Astrocyte of the hippocampus (primary cell): Measurements from ENCODE around the gene ACP4.

Source experiments
- DNase-seq: peaks from one replicate; pipeline ENCODE4 v3.0.0; 2011; ENCODE audit warnings: low read depth, low spot score

ACP4 gene

GRCh38 chr19:50822661-50823208 is 32.5 kb downstream of the ACP4 start:
- DNase-seq = no peak

DNA sequence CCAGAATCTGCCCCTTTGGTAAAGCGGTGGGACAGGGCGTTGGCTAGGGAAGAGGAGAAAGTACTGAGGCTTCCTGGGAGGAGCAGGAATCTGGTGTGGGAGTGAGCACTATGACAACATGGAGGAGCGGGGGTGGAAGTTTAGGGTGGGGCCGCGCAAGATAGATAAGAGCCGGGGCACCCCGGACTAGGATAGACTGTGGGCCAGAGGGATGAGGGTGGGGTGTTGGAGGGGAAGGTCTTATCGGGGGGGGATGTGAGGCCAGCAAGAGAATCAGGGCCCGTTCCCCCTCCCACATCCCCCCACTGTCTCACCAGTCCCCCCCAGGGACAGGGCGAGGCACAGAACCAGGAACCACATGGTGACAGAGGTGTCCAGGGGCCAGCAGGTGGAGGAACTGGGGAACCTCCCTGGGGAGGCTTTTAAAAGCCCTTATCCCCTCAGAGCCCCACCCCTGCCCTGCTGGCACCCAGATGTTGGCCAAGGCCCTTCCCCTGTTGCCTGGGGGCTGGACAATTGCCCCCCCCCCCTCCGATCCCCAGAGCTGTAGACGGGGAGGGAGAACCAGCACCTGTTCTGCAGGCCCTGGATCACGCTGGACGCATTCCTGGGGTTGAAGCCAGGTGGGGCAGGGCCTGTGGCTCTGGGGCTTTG is 33.3 kb downstream of the ACP4 start, which contains the start of gene KLK1:
TSS of gene KLK1 (minus strand) at position 399 of the 654 bp plus-strand sequence. CDS start at position 360, 39 bp downstream.
- no peak for DNase-seq

GRCh38 chr19:50826492-50827240 is 36.5 kb downstream of the ACP4 start:
- DNase-seq = no peak

DNA sequence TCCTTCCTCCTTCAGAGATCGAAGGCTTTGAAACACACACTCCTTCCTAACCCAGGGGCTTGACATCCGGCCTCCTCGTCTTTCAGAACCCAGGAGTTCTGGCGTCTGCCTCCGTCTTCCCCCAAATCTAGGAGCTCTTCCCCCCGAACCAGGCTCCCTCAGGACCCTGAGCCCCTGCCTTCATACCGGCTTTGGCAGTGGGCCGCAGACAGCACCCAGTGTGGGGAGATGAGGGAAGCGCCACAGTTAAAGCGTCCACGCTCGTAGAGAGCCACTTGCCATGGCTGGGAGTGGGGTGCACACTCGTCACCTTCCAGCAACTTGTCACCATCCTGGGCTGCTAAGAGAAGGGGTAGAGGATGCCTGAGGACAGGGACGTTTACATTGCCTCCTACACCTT is 37.3 kb downstream of the ACP4 start:
- no peak for DNase-seq

- DNase-seq = no peak
Observed at GRCh38 chr19:50829801-50830200, 39.6 kb downstream of the ACP4 start.

DNA sequence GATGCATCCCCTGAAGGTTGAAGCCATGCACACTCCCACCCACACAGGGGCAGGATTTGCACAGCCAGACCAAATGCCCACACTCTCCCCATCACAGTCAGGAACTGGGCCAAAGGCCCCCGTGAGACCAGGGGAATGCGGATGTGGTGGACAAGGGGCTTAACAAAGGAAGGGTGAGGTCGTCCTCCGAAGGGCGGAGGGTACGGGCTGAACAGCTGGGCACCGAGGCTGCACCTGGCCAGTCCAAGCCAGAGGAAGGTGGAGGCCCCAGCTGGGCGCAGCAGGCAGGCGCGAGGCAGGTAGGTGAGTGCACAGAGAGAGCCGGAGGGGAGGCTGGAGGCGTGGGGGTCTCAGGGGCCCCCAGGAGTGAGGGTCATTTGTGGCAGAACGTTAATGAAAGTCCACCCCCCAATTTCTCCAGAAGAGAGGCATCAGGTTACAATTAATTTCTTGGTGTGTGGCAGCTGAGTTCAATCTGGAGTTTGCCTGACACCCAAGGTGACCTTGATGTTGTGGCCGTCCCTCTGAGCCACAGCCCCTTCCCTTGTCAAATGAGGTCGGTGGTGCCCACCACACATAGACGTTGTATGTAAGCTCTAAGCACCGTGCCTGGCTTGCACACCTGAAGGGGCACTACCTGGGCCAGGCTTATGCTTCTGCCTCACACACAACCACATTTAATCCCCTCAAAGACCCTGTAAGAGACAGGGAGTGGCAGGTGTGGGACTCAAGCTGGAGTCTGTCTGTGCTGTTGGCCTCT is 40.2 kb downstream of the ACP4 start:
- no peak for DNase-seq

GRCh38 chr19:50831026-50831396 is 40.8 kb downstream of the ACP4 start:
- DNase-seq = no peak

DNA sequence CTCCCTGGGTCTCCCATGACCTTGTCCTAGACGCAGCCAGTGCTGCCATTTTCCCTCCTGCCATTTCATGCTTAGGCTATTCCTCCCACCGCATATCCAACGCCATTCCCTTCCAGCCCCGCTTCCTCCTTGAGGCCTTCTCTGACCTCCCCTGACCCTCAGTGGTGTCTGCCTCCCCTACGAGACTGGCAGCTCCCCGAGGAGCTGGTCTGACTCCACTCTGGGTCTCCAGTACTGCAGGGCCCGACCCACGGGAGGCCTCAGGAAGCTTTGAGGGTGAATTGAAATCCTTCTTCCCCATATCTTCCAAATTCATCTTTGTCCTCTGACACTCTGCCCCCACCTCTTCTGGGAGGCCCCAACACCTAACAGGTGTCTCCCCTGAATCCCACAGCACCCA is 42.5 kb downstream of the ACP4 start:
- no peak for DNase-seq

DNA sequence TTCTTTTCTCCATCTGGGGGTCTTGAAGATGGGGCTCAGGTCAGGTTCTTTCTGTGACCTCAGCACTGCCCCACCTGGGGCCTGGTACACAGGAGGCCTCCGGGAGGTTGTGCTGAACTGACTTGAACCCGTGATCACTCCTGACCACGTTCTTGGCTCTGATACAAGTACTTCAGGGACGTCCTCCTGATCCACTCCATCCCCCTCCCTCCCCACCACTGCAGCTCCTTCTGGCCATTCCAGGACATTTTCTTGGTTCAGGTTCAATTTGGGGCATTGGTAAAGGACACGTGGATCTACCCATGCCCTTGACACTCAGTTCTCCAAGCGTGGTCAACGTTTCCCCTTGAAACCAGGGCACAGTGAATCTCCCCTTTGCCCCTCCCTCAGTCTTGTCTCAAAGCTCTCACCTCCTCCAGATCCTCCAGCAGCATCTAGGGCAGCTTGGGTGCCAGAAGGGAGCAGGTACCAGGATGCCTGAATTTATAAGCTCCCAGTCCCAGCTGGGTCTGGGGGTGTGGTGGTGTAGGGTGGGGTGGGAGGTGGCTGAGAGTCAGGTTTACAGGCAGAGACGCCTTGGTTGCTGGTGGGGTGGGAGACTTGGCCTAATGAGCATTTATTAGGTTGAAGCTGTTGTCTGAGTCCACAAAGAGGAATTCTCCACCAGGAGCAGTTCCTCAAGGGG is 43.0 kb downstream of the ACP4 start, which contains the start of gene KLK15:
TSS of gene KLK15 (minus strand) at position 458 of the 685 bp plus-strand sequence. CDS start 2,082 bp downstream, outside the sequence.
- DNase-seq = no peak

DNA sequence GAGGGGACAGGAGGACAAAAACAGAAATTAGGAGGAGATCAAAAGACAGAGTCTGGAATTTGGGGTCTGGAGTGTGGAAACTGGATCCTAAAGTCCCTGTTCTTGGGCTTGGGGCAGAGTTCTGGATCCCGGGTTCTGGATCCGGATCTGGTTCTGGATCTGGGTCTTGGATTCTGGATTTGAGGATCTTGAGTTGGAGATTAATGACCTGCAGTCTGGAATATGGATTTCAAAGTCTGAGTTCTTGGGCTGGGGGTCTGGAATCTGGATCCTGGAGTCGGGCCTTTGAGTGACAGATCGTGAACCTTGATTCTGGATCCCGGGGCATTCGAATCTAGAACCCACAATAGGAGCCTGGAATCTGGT is 43.6 kb downstream of the ACP4 start:
- no peak for DNase-seq

DNA sequence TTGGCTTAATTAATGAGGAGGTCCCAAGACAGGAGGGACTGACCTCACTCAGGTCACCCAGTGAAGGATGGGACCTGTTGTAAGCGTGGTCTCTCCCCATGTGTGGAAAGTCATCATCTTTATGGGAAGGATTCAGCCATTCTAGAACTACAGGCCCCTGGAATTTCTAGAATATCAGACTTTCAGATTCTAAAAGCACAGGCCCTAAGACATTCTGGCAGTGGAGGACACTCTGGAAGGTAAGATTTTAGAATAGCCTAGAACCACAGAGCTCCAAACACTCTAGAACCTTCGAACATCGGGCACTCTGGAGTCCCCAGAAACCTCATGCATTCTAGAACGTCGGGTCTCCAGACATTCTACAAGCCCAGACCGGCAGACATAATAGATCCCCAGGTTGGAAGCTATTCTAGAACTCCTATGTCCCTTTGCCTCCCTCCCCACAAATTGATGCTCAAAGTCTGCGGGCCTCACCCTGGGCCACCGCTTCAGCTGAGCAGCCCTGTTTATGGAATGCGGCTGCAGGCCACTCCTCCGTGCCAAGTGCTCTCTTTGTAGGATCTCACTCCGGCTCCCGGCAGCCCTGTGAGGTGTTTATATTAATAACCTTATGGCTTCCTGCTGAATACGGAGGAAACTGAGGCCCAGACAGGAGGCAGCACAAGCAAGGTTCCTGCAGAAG is 45.0 kb downstream of the ACP4 start:
- DNase-seq = peak; percentile 35

DNA sequence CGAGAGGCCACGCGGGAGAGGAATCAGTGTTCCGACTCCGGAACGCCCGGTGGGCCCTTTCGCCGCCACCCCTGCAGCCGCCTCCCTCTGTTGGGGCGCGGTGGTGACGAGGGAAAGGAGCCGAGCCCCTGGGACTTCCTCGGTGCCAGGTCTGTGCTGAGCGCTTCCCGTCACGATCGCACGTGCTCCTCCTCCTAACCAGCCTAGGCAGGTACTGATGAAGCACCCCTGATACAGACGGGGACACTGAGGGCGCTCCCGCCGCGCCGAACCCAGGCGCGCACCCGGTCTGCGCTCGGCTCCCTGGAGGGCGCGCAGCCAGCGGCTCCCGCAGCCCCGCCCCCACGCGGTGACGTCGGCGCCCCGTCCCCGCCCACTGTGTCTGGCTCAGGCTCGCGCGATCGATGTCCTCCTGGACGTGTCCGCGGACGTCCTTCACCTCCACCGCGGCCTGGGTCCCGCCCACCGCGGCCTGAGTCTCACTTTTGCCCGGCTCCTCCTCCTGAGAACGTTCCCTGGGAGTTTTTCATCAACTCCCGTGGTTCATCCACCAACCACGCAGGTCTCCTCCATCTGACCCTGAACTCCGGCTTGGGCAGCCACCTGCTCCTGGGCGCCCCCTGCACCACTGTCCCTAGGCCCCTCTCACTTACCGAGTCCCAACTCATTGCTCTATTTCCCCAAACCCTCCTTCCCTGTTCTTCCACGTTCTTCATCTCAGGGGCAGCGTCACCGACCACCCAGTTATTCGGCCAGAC is 45.7 kb downstream of the ACP4 start:
- peak; percentile 81 for DNase-seq

- DNase-seq = no peak
Observed at GRCh38 chr19:50836543-50837195, 46.5 kb downstream of the ACP4 start.

DNA sequence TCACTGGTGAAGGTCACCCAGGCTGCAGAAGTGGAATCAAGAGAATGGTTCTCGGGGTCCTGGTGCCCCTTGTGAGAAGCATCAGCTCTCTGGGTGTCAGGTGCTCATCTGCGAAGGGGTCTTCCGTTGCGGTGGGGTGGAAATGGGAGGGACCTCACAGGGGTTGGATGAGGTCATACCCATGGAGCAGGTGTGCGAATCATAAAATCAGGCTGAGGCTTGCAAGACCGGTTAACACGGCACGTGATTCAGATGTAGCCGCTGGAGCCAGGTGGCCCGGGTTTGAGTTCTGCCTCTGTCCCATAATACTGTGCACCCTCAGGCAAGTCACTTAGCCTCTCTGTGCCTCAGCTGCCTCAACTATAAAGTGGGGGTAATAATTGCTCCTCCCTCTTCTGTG is 47.1 kb downstream of the ACP4 start:
- no peak for DNase-seq

DNA sequence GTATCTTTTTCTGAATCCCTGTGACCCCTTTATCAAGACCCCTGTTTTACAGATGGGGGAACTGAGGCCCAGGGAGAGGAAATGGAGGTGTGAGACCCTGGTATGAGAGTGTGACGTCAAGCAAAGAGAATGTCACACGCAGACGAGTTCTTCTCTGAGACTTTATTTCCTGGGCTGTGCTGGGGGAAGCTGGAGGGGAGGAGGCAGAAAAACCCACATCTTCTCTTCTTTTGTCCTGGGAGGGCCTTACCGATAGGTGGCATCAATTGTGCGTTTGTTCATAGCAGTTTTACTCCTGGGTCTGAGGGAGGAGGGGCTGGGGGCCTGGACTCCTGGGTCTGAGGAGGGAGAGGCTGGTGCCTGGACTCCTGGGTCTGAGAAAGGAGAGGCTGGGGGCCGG is 48.0 kb downstream of the ACP4 start:
- DNase-seq = no peak

- DNase-seq = no peak
Observed at GRCh38 chr19:50839712-50840655, 49.8 kb downstream of the ACP4 start.

DNA sequence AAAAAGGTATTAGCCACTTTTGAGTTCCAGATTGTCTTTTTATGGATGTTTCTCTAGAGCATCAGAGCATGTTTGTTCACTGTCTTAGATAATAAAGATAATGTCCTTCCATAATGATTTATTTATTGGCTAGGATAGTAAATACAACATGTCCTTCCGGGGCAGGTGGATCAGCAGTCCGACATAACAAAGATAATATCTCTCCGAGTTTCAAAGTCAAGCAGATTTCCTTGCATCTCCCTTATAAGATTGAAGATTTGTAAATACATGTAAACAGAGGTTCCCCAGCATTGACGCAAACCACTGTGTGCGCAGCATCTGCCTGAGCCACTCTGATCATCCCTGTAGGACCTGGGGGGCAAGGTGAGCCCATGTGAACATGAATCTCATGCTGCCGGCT is 51.9 kb downstream of the ACP4 start:
- DNase-seq = no peak

- DNase-seq = no peak
Observed at GRCh38 chr19:50843205-50843604, 53.0 kb downstream of the ACP4 start.
